Measurements from ENCODE around the gene EML3.

DNA sequence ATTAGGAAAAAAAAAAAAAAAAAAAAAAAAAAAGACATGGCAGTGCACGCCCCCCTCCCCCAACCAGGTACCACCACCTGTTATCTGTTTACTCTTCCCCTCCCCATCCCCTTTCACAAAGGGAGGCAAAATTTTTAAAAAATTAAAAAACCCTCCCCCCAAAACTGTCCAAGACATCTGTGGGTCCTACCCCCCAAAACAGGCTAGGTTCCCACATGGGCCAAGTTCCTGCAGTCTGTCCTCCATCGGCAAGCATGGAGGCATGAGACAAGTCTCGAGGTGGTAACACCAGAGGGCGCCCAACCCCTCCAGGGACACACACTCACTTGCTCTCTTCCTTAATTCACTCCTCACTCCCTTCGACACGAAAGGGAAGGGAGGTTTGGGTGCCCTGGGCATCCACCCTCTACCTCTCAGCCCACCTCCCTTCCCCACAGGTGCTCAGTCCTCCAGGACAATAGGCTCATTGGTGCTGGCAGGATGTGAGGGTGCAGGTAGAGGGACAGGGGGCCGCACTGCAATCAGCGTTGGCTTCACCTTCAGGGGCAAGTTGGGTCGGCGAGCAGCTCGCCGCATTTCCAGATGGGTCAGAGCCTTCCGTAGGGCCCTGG is 19.0 kb downstream of the EML3 start:
- TF ChIP-seq POLR2A (IDR thresholded peaks at IDR 0.05) = no peak
- TF ChIP-seq, protein P1, sequence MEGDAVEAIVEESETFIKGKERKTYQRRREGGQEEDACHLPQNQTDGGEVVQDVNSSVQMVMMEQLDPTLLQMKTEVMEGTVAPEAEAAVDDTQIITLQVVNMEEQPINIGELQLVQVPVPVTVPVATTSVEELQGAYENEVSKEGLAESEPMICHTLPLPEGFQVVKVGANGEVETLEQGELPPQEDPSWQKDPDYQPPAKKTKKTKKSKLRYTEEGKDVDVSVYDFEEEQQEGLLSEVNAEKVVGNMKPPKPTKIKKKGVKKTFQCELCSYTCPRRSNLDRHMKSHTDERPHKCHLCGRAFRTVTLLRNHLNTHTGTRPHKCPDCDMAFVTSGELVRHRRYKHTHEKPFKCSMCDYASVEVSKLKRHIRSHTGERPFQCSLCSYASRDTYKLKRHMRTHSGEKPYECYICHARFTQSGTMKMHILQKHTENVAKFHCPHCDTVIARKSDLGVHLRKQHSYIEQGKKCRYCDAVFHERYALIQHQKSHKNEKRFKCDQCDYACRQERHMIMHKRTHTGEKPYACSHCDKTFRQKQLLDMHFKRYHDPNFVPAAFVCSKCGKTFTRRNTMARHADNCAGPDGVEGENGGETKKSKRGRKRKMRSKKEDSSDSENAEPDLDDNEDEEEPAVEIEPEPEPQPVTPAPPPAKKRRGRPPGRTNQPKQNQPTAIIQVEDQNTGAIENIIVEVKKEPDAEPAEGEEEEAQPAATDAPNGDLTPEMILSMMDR (IDR thresholded peaks at IDR 0.05) = peak in 2 of 3 experiments; percentile 24 to 32

Data from testis (tissue), 2 donors.